HUES64 (cell line): ENCODE data around the gene PTOV1.
A peak's percentile ranks its signal among the peaks of the same experiment; 100 is the strongest.

Experiments used
- H3K27ac ChIP-seq: 2 replicates; pipeline ENCODE4 v1.7.0; 2013; ENCODE audit warnings: low read depth, low read length, inconsistent platforms
- H3K27me3 ChIP-seq: 2 replicates; pipeline ENCODE4 v1.6.1; 2013; ENCODE audit warnings: mild to moderate bottlenecking, low read length; ENCODE audit not compliant: insufficient read depth
- H3K36me3 ChIP-seq: 2 replicates; pipeline ENCODE4 v1.6.1; 2013; ENCODE audit warnings: mild to moderate bottlenecking, low read length; ENCODE audit not compliant: insufficient read depth
- H3K4me1 ChIP-seq: 2 replicates; pipeline ENCODE4 v1.6.1; 2013; ENCODE audit warnings: mild to moderate bottlenecking, low read length, moderate library complexity; ENCODE audit not compliant: insufficient read depth
- H3K4me3 ChIP-seq: 2 replicates; pipeline ENCODE4 v1.5.1; 2013; ENCODE audit warnings: mild to moderate bottlenecking, low read length, moderate library complexity
- H3K9ac ChIP-seq: 2 replicates; pipeline ENCODE4 v1.6.1; 2013; ENCODE audit warnings: mild to moderate bottlenecking, low read depth, low read length
- H3K9me3 ChIP-seq: 2 replicates; pipeline ENCODE4 v1.6.1; 2013; ENCODE audit warnings: low read depth, low read length; ENCODE audit not compliant: insufficient read depth
- WGBS: fragments of 150-250, 120-280 bp; methylation state at CpG from one replicate; pipeline ENCODE4 v1.1.7; 2013; ENCODE audit warnings: missing lambda C conversion rate; 5-methylcytosine and 5-hydroxymethylcytosine counted together

The PTOV1 gene

GRCh38 chr19:49846408-49846807, 4.6 kb upstream of the PTOV1 start:
- Histone ChIP-seq H3K9me3 (no peaks in the 10 kb centered on the region), H3K27me3 (no peaks in the 10 kb centered on the region), H3K4me3 (no peak overlapping the region), H3K9ac (no peak overlapping the region), H3K36me3 (no peaks in the 10 kb centered on the region), H3K27ac (no peak overlapping the region), H3K4me1 (peaks cover 4% of the 10 kb centered on the region; the same call in 1 of the 2 replicates)
- 72% methylated on average over 5 of the region's 5 CpGs for WGBS

GRCh38 chr19:49847731-49848696, 2.9 kb upstream of the PTOV1 start:
- 90% methylated on average over 10 of the region's 10 CpGs for WGBS
- no peak overlapping the region for H3K9ac ChIP-seq

GRCh38 chr19:49848938-49849337, 2.0 kb upstream of the PTOV1 start:
- H3K4me1 ChIP-seq = peaks cover 17% of the 10 kb centered on the region
- no peak overlapping the region for H3K27ac ChIP-seq
- no peak overlapping the region for H3K4me3 ChIP-seq
- H3K36me3 ChIP-seq = peaks cover 11% of the 10 kb centered on the region; the same call in 1 of the 2 replicates
- H3K27me3 ChIP-seq = no peaks in the 10 kb centered on the region
- H3K9ac ChIP-seq = no peak overlapping the region
- H3K9me3 ChIP-seq = no peaks in the 10 kb centered on the region
- WGBS = 87% methylated on average over 3 of the region's 3 CpGs

More at GRCh38 chr19:49847731-49848696, 2.9 kb upstream of the PTOV1 start:
- Histone ChIP-seq H3K27me3 (no peaks in the 10 kb centered on the region), H3K4me1 (peaks cover 13% of the 10 kb centered on the region), H3K27ac (no peak overlapping the region), H3K9me3 (no peaks in the 10 kb centered on the region), H3K4me3 (no peak overlapping the region), H3K36me3 (peaks cover 10% of the 10 kb centered on the region; the same call in 1 of the 2 replicates)

DNA sequence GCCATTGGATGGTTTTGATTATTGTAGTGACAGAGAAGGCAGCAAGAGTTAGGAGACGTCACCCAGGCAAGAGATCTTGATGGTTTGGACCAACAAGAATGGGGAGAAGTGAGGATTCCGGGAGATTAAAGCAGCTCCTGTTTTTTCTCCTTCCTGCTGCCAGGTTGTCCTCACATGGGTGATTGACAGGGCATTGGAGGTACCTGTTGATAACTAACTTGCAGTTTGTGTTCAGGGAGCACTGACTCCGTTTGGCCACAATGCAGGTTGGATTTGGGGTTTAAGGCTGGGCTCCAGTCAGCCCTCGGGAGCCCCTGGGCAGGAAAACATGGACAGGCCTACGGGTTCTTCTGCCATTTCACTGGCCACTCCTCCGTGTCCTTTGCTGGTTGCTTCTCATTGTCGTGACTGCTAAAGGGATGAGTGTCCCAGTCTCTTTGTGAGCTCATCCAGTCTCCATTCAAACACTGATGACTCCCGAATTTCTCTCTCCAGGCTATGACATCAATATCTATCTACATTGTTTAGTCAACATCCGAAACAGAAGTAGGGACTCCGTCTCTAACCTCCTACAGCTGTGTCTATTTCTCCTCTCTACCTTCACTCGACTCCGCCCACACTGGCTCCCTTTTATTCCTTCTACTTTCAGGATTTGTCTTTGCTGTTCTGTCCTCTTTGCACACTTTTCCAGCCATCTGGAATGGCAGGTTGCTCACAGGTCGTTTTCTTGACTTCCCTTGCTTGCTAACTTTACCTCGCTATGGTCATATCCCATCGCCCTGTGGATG, 1.3 kb upstream of the PTOV1 start:
- Histone ChIP-seq H3K9ac (0 out of 2 replicates have a peak overlapping the region, but pooled peaks have one; percentile 89), H3K4me3 (peak overlapping the region; percentile 75), H3K9me3 (no peaks in the 10 kb centered on the region), H3K4me1 (peaks cover 17% of the 10 kb centered on the region), H3K27ac (no peak overlapping the region), H3K27me3 (no peaks in the 10 kb centered on the region), H3K36me3 (peaks cover 18% of the 10 kb centered on the region; the same call in 1 of the 2 replicates)
- WGBS = 89% methylated on average over 15 of the region's 15 CpGs

GRCh38 chr19:49850221-49850486, 805 bp upstream of the PTOV1 start:
- peak overlapping the region; percentile 75 for H3K4me3 ChIP-seq
- peak overlapping the region; percentile 89 for H3K9ac ChIP-seq
- peaks cover 22% of the 10 kb centered on the region for H3K36me3 ChIP-seq
- no peaks in the 10 kb centered on the region for H3K27me3 ChIP-seq
- H3K27ac ChIP-seq = peak overlapping the region; percentile 94; the same call in 1 of the 2 replicates
- WGBS = 77% methylated on average over 11 of the region's 12 CpGs
- H3K4me1 ChIP-seq = peaks cover 17% of the 10 kb centered on the region
- H3K9me3 ChIP-seq = no peaks in the 10 kb centered on the region

GRCh38 chr19:49851456-49852259, 699 bp downstream of the PTOV1 start:
- peak overlapping the region; percentile 94; the same call in 1 of the 2 replicates for H3K27ac ChIP-seq
- H3K36me3 ChIP-seq = peaks cover 35% of the 10 kb centered on the region
- WGBS = 2% methylated on average over 68 of the region's 78 CpGs
- peaks cover 17% of the 10 kb centered on the region for H3K4me1 ChIP-seq
- no peaks in the 10 kb centered on the region for H3K27me3 ChIP-seq
- H3K9ac ChIP-seq = peak overlapping the region; percentile 89
- no peaks in the 10 kb centered on the region for H3K9me3 ChIP-seq
- H3K4me3 ChIP-seq = peak overlapping the region; percentile 75

- WGBS = 89% methylated on average over 14 of the region's 14 CpGs
- no peaks in the 10 kb centered on the region for H3K27me3 ChIP-seq
- H3K4me3 ChIP-seq = peak overlapping the region; percentile 75
- H3K9ac ChIP-seq = no peak overlapping the region
- H3K4me1 ChIP-seq = peaks cover 17% of the 10 kb centered on the region
- peaks cover 44% of the 10 kb centered on the region for H3K36me3 ChIP-seq
- no peaks in the 10 kb centered on the region for H3K9me3 ChIP-seq
- no peak overlapping the region for H3K27ac ChIP-seq
Measured at GRCh38 chr19:49852631-49853126, 1.7 kb downstream of the PTOV1 start.

GRCh38 chr19:49853852-49854377, 3.0 kb downstream of the PTOV1 start:
- H3K36me3 ChIP-seq = peaks cover 54% of the 10 kb centered on the region
- 95% methylated on average over 10 of the region's 10 CpGs for WGBS
- no peak overlapping the region for H3K4me3 ChIP-seq
- no peak overlapping the region for H3K9ac ChIP-seq
- H3K4me1 ChIP-seq = peaks cover 17% of the 10 kb centered on the region
- H3K9me3 ChIP-seq = no peaks in the 10 kb centered on the region
- no peak overlapping the region for H3K27ac ChIP-seq
- no peaks in the 10 kb centered on the region for H3K27me3 ChIP-seq

DNA sequence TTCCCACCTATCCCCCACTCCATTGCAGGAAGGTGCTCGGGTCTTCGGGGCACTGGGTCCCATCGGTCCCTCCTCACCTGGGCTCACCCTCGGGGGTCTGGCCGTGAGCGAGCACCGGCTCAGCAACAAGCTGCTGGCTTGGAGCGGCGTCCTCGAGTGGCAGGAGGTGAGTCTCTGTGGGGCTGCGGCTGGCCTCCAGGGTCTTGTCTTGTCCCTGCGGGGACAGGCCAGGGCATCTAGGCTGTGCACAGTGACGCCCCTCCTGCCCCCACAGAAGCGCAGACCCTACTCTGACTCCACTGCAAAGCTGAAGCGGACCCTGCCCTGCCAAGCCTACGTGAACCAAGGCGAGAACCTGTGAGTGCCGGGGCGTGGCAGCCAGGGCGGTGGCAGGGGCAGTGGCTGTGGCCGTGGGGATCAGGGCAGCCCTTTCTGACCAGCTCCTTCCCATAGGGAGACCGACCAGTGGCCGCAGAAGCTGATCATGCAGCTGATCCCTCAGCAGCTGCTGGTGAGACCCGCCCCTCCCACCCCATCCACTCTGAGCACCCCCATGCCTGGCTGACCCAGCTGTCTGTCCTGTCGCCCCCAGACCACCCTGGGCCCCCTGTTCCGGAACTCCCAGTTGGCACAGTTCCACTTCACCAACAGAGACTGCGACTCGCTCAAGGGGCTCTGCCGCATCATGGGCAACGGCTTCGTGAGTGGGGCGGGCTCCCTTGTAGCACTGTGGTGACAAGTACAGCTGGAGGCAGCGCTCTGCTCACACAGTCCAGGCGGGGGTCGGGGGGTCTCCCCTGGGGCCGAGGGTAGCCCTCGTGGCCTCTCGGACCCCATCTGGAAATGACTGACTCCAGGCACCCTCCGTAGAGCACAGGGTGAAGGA, 3.7 kb downstream of the PTOV1 start:
- no peak overlapping the region for H3K27ac ChIP-seq
- no peaks in the 10 kb centered on the region for H3K27me3 ChIP-seq
- H3K9me3 ChIP-seq = no peaks in the 10 kb centered on the region
- WGBS = 94% methylated on average over 39 of the region's 39 CpGs
- no peak overlapping the region for H3K4me3 ChIP-seq
- H3K9ac ChIP-seq = no peak overlapping the region
- H3K36me3 ChIP-seq = peaks cover 59% of the 10 kb centered on the region
- H3K4me1 ChIP-seq = peaks cover 17% of the 10 kb centered on the region

DNA sequence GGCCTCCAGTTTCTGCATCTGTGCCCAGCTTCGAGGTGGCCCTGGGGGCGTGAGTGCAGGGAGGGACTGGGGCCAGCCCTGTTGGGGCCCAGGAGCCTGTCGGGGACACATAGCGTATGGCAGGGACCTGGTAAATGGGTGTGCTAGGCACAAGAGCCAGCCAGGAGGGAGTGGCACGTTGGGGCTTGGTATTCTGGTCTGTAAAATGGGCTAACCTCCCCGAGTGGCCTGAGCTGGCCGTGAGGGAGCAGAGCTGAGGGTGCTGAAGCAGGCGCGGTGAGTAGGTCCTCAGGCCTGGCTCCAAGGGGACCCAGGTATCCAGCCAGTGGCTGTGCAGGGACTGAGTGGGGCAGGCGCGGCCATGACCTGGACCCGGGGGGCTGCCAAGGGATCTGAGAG, 4.3 kb downstream of the PTOV1 start:
- Histone ChIP-seq H3K27ac (no peak overlapping the region), H3K9me3 (no peaks in the 10 kb centered on the region), H3K27me3 (no peaks in the 10 kb centered on the region), H3K4me1 (peaks cover 13% of the 10 kb centered on the region), H3K36me3 (peaks cover 65% of the 10 kb centered on the region), H3K9ac (no peak overlapping the region), H3K4me3 (no peak overlapping the region)
- 94% methylated on average over 12 of the region's 12 CpGs for WGBS
